ENCODE data around the gene SH2B3.

Gene SH2B3

GRCh38 chr12:111417290-111417689, 11.6 kb downstream of the SH2B3 start:
- TF ChIP-seq CTCF (conservative IDR thresholded peaks at IDR 0.05; ENCODE audit: control insufficient read depth, insufficient read depth, low read depth, low read length): no peak
- H3K4me3 ChIP-seq (ENCODE audit: control insufficient read depth, low read depth, low read length): no peak overlapping the region
- DNase-seq (ENCODE audit: low read depth): no peak

GRCh38 chr12:111417784-111418593, 12.3 kb downstream of the SH2B3 start:
- DNase-seq (ENCODE audit: low read depth): no peak
- H3K4me3 ChIP-seq (ENCODE audit: control insufficient read depth, low read depth, low read length): no peak overlapping the region
- no peak for TF ChIP-seq CTCF (conservative IDR thresholded peaks at IDR 0.05; ENCODE audit: control insufficient read depth, insufficient read depth, low read depth, low read length)

GRCh38 chr12:111418594-111418880, 12.8 kb downstream of the SH2B3 start:
- no peak for DNase-seq (ENCODE audit: low read depth)
- H3K4me3 ChIP-seq (ENCODE audit: control insufficient read depth, low read depth, low read length): no peak overlapping the region
- TF ChIP-seq CTCF (conservative IDR thresholded peaks at IDR 0.05; ENCODE audit: control insufficient read depth, insufficient read depth, low read depth, low read length): no peak

GRCh38 chr12:111419784-111420183, 14.1 kb downstream of the SH2B3 start:
- no peak for DNase-seq (ENCODE audit: low read depth)
- TF ChIP-seq CTCF (conservative IDR thresholded peaks at IDR 0.05; ENCODE audit: control insufficient read depth, insufficient read depth, low read depth, low read length): no peak
- H3K4me3 ChIP-seq (ENCODE audit: control insufficient read depth, low read depth, low read length): no peak overlapping the region

GRCh38 chr12:111420494-111420893, 14.8 kb downstream of the SH2B3 start:
- TF ChIP-seq CTCF (conservative IDR thresholded peaks at IDR 0.05; ENCODE audit: control insufficient read depth, insufficient read depth, low read depth, low read length): no peak
- DNase-seq (ENCODE audit: low read depth): no peak

GRCh38 chr12:111424189-111424792, 18.6 kb downstream of the SH2B3 start:
- no peak overlapping the region for H3K4me3 ChIP-seq (ENCODE audit: control insufficient read depth, low read depth, low read length)
- no peak for DNase-seq (ENCODE audit: low read depth)
- TF ChIP-seq CTCF (conservative IDR thresholded peaks at IDR 0.05; ENCODE audit: control insufficient read depth, insufficient read depth, low read depth, low read length): no peak

More at GRCh38 chr12:111420494-111420893, 14.8 kb downstream of the SH2B3 start:
- H3K4me3 ChIP-seq (ENCODE audit: control insufficient read depth, low read depth, low read length): no peak overlapping the region
